Body of pancreas (tissue), 4 donors: ENCODE measurements around the gene DUSP16. TPM values are rescaled to one million over a fixed set of nuclear protein-coding genes. Genes with fewer than 3 reads are reported as not detected.
A peak's percentile ranks its signal among the peaks of the same experiment; 100 is the strongest.

Experiments used
- ATAC-seq: fragments of 150-250 bp; one replicate; pipeline ENCODE4 v1.9.1; 2016
- DNase-seq, 4 donors: peaks; one replicate each; pipeline ENCODE4 v3.0.0-alpha.2; 2019
- H3K27ac ChIP-seq, 4 donors: fragments of 200-600 bp; sonication (generic); 1 replicate in 3 of 4; 2 replicates in 1 of 4; pipeline versions ENCODE4 v1.5.1 to v1.6.1; 2016 to 2019; ENCODE audit warnings: mild to moderate bottlenecking in 1 of 4, mixed read lengths in 1 of 4, moderate library complexity in 1 of 4
- H3K27me3 ChIP-seq, 2 donors: fragments of 200-600 bp; sonication (generic); one replicate each; pipeline ENCODE4 v1.6.0; 2016; ENCODE audit warnings: mild to moderate bottlenecking in 1 of 2
- H3K36me3 ChIP-seq, 2 donors: fragments of 200-600 bp; sonication (generic); replicated peaks in 1 of 2; 2 replicates each; pipeline ENCODE4 v1.5.1; 2016; ENCODE audit warnings: low read depth in 2 of 2; ENCODE audit not compliant: insufficient read depth in 1 of 2
- H3K4me1 ChIP-seq: fragments of 200-600 bp; sonication (generic); one replicate; pipeline ENCODE4 v1.6.0; 2016
- H3K4me3 ChIP-seq, 2 donors: fragments of 200-600 bp; sonication (generic); 1 replicate in 1 of 2; 2 replicates in 1 of 2; pipeline ENCODE4 v1.5.1; 2016 to 2019
- H3K9me3 ChIP-seq, 3 donors: fragments of 200-600 bp; sonication (generic); 1 replicate in 2 of 3; 2 replicates in 1 of 3; pipeline ENCODE4 v1.5.1; 2016
- POLR2A ChIP-seq, 3 donors: fragments of 450-650 bp; IDR thresholded peaks; one replicate each; pipeline ENCODE4 v1.6.1; 2016; ENCODE audit warnings: antibody characterized with exemption in 3 of 3, mild to moderate bottlenecking in 2 of 3
- WGBS, 2 donors: methylation state at CpG; one replicate each; pipeline ENCODE4 v1.1.5; 2017; 5-methylcytosine and 5-hydroxymethylcytosine counted together
- intact Hi-C: fragments of 100-400 bp; cut with DNase I; formaldehyde crosslinking; loops from one replicate; pipeline ENCODE4 v1.15.1; 2023
- total RNA-seq, 2 donors: library from RNA; depleted of rRNA; stranded (reverse); fragments of >200 nt; gene quantifications; one replicate each; pipeline ENCODE4 v1.1.0, GENCODE V29; 2016
- TF ChIP-seq, protein P1 (sequence below), 7 experiments: fragments of 450-650 bp in 4 of 7; fragments of 200-600 bp in 3 of 7; sonication (generic) in 3 of 7; IDR thresholded peaks; one replicate each; pipeline ENCODE4 v1.5.1; 2016 to 2019; ENCODE audit warnings: antibody characterized with exemption in 7 of 7

The DUSP16 gene
- total RNA-seq, 2 donors from 2014 or later: 30.3 to 32.9 TPM

GRCh38 chr12:12564911-12565310 lies 2.2 kb upstream of the DUSP16 start:
- H3K36me3 ChIP-seq: no peaks in the 10 kb centered on the region
- 16 to 48% methylated on average over 1 of the region's 1 CpG for WGBS, 2 donors
- ATAC-seq (no peak), DNase-seq (no peak)
- H3K9me3 ChIP-seq: no peaks in the 10 kb centered on the region
- peaks cover 17% of the 10 kb centered on the region for H3K4me1 ChIP-seq
- intact Hi-C loops: no loop called here
- no peak overlapping the region for H3K4me3 ChIP-seq
- H3K27me3 ChIP-seq: no peaks in the 10 kb centered on the region
- no peak overlapping the region for H3K27ac ChIP-seq
- TF ChIP-seq POLR2A (IDR thresholded peaks at IDR 0.05): no peak
- TF ChIP-seq, protein P1, sequence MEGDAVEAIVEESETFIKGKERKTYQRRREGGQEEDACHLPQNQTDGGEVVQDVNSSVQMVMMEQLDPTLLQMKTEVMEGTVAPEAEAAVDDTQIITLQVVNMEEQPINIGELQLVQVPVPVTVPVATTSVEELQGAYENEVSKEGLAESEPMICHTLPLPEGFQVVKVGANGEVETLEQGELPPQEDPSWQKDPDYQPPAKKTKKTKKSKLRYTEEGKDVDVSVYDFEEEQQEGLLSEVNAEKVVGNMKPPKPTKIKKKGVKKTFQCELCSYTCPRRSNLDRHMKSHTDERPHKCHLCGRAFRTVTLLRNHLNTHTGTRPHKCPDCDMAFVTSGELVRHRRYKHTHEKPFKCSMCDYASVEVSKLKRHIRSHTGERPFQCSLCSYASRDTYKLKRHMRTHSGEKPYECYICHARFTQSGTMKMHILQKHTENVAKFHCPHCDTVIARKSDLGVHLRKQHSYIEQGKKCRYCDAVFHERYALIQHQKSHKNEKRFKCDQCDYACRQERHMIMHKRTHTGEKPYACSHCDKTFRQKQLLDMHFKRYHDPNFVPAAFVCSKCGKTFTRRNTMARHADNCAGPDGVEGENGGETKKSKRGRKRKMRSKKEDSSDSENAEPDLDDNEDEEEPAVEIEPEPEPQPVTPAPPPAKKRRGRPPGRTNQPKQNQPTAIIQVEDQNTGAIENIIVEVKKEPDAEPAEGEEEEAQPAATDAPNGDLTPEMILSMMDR (IDR thresholded peaks at IDR 0.05): no peak

DNA sequence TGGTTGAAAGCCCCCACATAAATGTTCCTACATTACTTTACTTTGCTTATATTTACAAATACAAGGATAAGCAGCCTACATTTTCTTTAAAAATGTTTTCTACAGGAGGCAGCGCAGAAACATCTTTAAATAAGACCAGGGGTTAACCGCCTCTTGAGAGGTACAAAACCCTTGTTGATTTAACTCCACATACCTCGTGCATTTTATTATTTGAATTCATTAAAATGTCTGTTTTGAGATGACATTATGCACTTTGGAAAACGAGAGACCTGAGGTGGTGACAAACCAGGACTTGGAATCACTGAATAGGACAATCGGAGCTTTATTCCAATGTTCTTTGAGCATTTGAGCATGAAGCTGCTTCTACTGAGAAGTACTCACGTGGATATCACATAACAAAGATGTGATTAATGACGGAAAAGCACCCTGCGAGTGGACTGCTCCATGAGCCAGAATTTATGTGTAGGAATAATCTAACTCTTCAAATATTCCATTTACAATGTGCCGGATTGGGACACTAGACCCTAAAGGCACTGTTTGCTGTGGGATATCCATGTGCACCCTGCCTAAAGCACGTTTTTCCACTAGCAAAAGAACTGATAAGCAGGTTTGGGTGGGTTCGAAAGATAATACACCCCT lies 746 bp upstream of the DUSP16 start:
- WGBS, 2 donors: 24 to 28% methylated on average over 11 of the region's 11 CpGs
- intact Hi-C loops: no loop called here
- Histone ChIP-seq H3K27me3 (no peaks in the 10 kb centered on the region), H3K36me3 (no peaks in the 10 kb centered on the region), H3K27ac (peak overlapping the region; percentile 98 to 100 (median 99)), H3K9me3 (no peaks in the 10 kb centered on the region), H3K4me3 (peak overlapping the region in 1 of 2 donors; percentile 30), H3K4me1 (peaks cover 23% of the 10 kb centered on the region)
- no peak for ATAC-seq
- DNase-seq: peak in 2 of 4 donors; percentile 26 to 35
- no peak for TF ChIP-seq POLR2A (IDR thresholded peaks at IDR 0.05)
- TF ChIP-seq, protein P1 (IDR thresholded peaks at IDR 0.05): no peak

- DNase-seq (peak; percentile 30 to 46 (median 40)), ATAC-seq (peak; percentile 16)
- Histone ChIP-seq H3K4me1 (peaks cover 33% of the 10 kb centered on the region), H3K9me3 (no peaks in the 10 kb centered on the region), H3K4me3 (peak overlapping the region; percentile 10 to 50), H3K27me3 (no peaks in the 10 kb centered on the region), H3K36me3 (no peaks in the 10 kb centered on the region), H3K27ac (peak overlapping the region; percentile 98 to 100 (median 99))
- WGBS, 2 donors: 0% methylated on average over 12 to 44 of the region's 45 CpGs
- intact Hi-C loops: no loop called here
- TF ChIP-seq POLR2A (IDR thresholded peaks at IDR 0.05): no peak
- TF ChIP-seq, protein P1 (IDR thresholded peaks at IDR 0.05): no peak
These were observed 613 bp downstream of the DUSP16 start for GRCh38 chr12:12562016-12562483.

DNA sequence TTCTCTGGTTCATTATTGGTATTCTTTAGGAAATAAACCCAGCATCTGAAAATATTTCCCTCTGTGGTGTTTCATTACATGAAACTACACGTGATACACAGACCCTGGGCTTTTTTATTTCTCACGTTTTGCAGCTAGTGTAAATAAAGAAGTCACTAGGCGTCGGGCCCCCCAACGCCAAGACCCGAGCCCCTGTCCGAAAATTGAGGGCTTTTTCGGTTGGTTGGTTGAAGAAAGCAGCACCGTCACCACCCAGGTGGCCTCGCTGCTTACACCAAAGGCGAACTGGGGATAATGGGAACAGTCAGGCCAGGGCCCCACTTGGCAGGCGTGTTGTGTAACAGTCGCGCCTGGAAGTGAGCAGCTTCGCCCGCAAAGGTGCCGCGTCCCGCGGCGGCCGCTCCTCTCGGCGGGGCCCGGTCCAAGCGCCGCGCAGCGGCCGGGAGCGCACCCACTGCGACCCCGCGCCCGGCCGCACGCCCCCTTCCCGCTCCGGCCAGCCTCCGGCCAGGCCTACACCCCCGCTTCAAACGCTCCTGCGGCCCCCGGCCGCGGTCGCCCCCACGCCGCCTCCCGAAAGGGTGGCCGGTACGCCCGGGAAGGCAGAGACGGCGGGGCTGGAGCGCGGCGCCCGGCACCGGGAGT lies 1.2 kb downstream of the DUSP16 start:
- intact Hi-C loops: no loop called here
- no peaks in the 10 kb centered on the region for H3K27me3 ChIP-seq
- DNase-seq (peak; percentile 76 to 79 (median 78)), ATAC-seq (peak; percentile 33)
- WGBS, 2 donors: 0 to 1% methylated on average over 11 to 57 of the region's 60 CpGs
- H3K9me3 ChIP-seq: no peaks in the 10 kb centered on the region
- peak; percentile 70 to 82 (median 72) for TF ChIP-seq POLR2A (IDR thresholded peaks at IDR 0.05)
- TF ChIP-seq, protein P1 (IDR thresholded peaks at IDR 0.05): peak in 1 of 7 experiments; percentile 4
- peak overlapping the region; percentile 10 to 50 for H3K4me3 ChIP-seq
- peak overlapping the region; percentile 98 to 100 (median 99) for H3K27ac ChIP-seq
- peaks cover 38% of the 10 kb centered on the region for H3K4me1 ChIP-seq
- H3K36me3 ChIP-seq: no peaks in the 10 kb centered on the region
